GM13976 (cell line): Measurements from ENCODE around the gene TMEM72.

Experiments
- DNase-seq: peaks from one replicate; pipeline ENCODE4 v3.0.0; 2012; ENCODE audit warnings: low spot score
- CTCF ChIP-seq: IDR thresholded peaks from 2 replicates; pipeline ENCODE4 v1.5.1; 2012; ENCODE audit warnings: borderline replicate concordance, mild to moderate bottlenecking; ENCODE audit not compliant: insufficient read depth; ENCODE audit errors: extremely low read depth, missing control alignments, control extremely low read depth
- in situ Hi-C: fragments of 300-500 bp; cut with MboI; formaldehyde crosslinking; loops from one replicate; pipeline ENCODE4 v1.12.0; 2022; ENCODE audit warnings: low sequenced_read_pairs, mixed read lengths, inconsistent platforms; ENCODE audit not compliant: unreplicated experiment

TMEM72 gene

GRCh38 chr10:44977287-44978212, 66.4 kb downstream of the TMEM72 start:
- no peak for TF ChIP-seq CTCF
- no peak for DNase-seq
- in situ Hi-C loops: loop anchor here (10.0 kb wide), 1 partner anchor 53 kb away; no protein-coding TSS in a partner anchor

- in situ Hi-C loops: loop anchor here (10.0 kb wide), 1 partner anchor 53 kb away; no protein-coding TSS in a partner anchor
- TF ChIP-seq CTCF: no peak
- no peak for DNase-seq
Measured at GRCh38 chr10:44978213-44978569, 67.1 kb downstream of the TMEM72 start.

- DNase-seq: peak; percentile 68
- in situ Hi-C loops: loop anchor here (10.0 kb wide), 1 partner anchor 54 kb away; no protein-coding TSS in a partner anchor
- no peak for TF ChIP-seq CTCF
Measured at GRCh38 chr10:44978570-44979280, 67.6 kb downstream of the TMEM72 start, which contains the start of gene DEPP1. TSS of gene DEPP1 (minus strand) at chr10:44978809. CDS start at chr10:44978030, 779 bp downstream.

GRCh38 chr10:44979281-44980191, 68.4 kb downstream of the TMEM72 start:
- TF ChIP-seq CTCF: no peak
- in situ Hi-C loops: loop anchor here (10.0 kb wide), 1 partner anchor 55 kb away; no protein-coding TSS in a partner anchor
- no peak for DNase-seq

- in situ Hi-C loops: no loop called here
- DNase-seq: peak; percentile 61
- no peak for TF ChIP-seq CTCF
Measured at GRCh38 chr10:44980309-44981171, 69.4 kb downstream of the TMEM72 start.
